GM10266 (cell line): Measurements from ENCODE around the gene PARD3.

Source experiments
- DNase-seq: peaks from one replicate; pipeline ENCODE4 v3.0.0; 2012; ENCODE audit errors: extremely low spot score
- CTCF ChIP-seq: IDR thresholded peaks from 2 replicates; pipeline ENCODE4 v1.5.1; 2012; ENCODE audit warnings: mild to moderate bottlenecking, low read depth; ENCODE audit not compliant: control insufficient read depth, insufficient read depth; ENCODE audit errors: missing control alignments

The PARD3 gene

GRCh38 chr10:34773636-34774630, 41.2 kb downstream of the PARD3 start:
- DNase-seq = no peak

GRCh38 chr10:34771525-34771924, 43.6 kb downstream of the PARD3 start:
- no peak for DNase-seq
- no peak for TF ChIP-seq CTCF

More at GRCh38 chr10:34773636-34774630, 41.2 kb downstream of the PARD3 start:
- no peak for TF ChIP-seq CTCF

DNA sequence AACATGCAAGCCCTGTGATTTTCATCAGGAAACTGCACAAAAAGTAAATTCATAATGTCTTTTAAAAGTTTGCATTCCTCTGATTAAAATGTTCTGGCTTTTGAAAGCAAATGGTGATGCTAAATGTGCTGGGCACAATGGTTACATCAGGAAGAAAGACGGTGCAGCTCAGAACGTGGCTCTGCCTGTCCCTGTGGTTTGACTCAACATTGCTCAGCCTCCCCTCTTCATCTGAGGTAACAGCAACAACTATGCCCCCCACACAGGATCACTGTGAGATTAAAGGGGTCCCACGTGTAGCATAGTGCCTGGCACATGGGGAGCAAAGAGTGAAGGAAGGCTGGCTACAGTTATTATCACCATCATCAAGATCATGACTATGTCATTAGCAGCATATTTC, 44.0 kb downstream of the PARD3 start:
- no peak for TF ChIP-seq CTCF
- DNase-seq = no peak

- no peak for DNase-seq
- TF ChIP-seq CTCF = no peak
Observed at GRCh38 chr10:34769899-34770298, 45.2 kb downstream of the PARD3 start.

DNA sequence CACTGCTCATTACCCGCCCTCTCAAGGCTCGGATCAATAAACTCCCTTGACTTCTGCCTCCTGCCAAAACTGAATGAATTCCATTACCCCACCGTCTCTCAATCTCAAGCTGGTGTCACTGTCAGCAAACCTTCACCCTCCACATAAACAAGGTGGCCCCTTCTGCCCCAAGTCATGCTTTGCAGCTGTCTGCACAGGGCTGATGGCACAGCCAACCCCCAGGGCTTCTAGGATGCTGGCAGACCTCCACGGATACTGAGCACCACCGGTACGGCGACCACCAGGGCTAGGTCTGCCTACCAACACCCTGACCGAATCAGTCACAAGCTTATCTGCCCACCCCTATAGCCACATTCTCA, 46.1 kb downstream of the PARD3 start:
- TF ChIP-seq CTCF = no peak
- no peak for DNase-seq

DNA sequence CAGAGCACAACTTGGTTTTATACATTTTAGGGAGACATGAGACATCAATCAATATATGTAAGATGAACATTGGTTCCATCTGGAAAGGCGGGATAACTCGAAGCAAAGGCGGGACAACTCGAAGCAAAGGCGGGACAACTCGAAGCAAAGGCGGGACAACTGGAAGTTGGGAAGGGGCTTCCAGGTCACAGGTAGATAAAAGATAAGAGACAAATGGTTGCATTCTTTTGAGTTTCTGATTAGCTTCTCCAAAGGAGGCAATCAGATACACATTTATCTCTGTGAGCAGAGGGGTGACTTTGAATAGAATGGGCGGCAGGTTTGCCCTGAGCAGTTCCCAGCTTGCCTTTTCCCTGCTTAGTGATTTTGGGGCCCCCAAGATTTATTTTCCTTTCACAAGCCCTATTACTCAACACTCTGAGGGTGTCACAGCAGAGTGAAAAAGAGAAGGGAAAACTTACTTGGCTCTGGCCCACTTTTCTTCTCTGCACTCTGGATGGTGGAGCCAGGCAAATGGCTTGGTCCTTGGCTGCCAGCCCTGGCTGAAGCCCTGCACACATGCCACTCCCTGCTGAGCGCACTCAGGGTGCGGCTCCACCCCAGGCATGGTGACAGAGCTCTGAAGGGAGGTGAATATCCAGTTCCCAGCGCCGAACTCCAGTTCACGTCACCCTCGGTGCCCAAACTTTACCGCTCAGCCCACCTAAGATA, 46.7 kb downstream of the PARD3 start:
- TF ChIP-seq CTCF = no peak
- no peak for DNase-seq
